CD4-positive, alpha-beta T cell treated with Interleukin-6 at 100 ng/mL for 8 hours (primary cell): ENCODE measurements around the gene ABR.
"Not testable (repeated sequence)": the region's sequence is repeated elsewhere in the genome, so short reads cannot be mapped to it uniquely, and the experiment has no call there.

ENCODE experiments used
- DNase-seq: peaks from one replicate; pipeline ENCODE4 v3.0.0-alpha.2; 2020; ENCODE audit warnings: mixed read lengths, low spot score

ABR gene

DNA sequence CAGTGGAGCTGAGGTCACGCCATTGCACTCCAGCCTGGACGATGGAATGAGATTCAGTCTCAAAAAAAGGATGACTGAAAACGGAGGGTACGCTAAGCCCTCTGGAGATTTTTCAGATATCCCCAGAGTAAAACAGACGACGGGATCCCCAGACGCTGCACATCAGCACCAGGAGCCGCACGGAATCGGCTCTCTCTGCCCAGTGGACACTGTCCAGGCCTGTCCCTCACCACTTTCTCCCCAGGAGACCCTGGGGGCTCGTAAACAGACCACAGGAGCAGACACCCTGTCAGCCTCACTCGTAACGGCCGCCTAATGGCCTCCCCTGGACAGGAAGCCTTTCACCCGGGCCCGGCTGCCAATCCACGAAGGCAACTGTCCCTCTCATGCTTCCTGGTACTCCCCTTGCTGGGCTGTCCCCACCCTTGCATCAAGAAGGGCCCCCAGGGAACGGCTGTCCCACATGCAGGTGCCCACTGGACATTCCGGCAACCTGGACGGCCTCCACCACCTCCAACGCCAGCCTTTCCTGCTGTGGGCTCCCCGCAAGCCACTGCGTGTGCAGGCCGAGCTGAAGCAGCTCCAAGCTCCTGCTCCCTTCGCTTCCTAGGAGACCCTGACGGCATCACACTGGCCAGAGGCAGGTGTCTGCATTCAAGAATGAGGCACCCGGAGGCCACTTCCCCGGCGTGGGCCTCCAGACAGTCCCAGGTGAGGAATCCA, 108.5 kb downstream of the ABR start:
- DNase-seq, result no peak

DNA sequence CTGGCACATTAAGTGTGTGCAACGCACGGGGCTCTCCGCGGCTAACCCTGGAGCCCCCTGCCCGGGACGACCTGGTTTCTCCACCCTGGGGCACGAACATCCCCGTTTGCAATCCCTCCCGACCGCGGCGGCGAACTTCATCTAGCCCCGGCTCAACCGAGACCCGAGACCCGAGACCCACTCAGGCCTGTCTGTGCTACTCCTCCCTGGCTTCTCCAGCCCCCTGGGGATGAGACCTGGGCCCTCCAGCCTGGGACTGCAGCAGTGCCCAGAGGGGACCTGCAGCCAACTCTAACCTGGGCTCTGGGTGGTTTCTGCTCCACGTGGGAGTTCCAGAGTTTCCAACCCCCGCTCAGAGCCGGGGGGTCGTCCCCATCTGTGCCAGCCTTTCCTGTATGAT, 109.4 kb downstream of the ABR start:
- no peak for DNase-seq

DNA sequence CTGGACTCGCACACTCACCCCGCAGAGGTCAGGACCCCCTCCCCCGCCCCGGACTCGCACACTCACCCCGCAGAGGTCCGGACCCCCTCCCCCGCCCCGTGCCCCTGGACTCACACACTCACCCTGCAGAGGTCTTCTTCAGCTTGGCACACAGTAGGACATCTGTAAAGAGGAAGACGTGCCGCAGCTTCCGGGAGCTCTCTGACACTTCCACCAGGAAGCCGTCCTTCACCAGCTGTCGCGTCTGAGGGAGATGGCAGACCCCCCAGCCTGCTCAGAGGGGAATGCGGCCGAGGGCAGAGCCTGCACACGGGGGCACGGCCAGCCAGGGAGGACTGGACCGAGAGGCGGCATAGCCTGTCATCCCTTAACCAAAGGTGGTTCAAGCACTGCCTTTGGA, 109.9 kb downstream of the ABR start:
- DNase-seq, result no peak

DNA sequence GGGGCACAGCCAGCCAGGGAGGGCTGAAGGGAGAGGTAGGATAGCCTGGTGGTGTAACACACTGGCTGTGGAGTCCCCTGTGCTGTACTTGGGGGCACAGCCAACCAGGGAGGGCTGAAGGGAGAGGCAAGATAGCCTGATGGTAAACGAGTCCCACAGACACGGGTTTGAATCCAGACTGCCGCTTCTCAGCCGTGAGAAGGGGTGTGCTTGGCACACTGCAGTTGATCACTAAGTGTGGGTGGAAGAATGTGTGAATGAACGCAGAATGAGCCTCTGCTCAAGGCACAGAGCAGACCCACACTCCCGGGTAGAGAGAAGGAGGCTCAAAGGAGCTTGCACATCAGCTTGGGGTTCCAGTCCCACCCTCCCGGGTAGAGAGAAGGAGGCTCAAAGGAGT, 111.4 kb downstream of the ABR start:
- DNase-seq, result no peak

DNA sequence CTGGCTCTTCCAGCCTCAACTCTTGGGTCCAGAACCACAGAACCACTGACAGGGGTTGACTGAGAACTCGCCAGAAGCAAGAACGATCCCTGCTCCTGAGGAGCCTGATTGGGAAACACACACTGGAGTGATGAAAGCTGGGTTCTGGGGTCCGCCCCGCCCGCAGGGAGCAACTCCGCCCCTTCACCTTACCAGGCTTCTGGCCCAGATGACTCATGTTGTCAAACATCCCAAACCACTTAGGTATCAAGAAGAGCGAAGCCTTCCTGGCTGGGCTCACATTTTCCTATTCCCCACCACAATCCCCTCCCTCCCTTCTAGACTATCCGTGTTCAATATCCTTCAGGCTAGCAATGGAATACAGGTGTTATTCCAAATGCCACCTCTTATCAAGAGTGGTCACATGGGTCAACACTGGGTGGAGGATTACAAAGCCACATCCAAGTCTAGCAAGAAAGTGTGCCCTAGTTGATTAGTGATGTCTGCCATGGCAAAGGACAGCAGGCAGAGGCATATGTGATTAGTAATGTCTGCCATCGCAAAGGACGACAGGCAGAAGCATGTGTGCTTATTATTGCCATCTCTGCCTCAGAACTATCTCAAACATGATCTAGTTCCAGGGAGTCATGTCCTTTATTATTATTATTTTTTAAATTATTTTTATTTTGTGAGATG, 112.4 kb downstream of the ABR start:
- DNase-seq, result no peak

DNA sequence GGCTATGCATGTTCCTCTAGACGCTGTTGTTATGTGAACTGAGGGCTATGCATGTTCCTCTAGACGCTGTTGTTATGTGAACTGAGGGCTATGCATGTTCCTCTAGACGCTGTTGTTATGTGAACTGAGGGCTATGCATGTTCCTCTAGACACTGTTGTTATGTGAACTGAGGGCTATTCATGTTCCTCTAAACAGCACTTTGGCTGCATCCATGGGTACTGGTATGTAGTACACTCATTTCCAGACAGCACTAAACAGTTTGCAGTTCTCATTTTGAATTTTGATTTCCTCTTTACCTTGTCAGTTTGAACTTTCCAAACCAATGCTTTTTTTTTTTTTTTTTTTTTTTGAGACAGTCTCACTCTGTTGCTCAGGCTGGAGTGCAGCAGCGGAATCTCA, 114.4 kb downstream of the ABR start:
- not testable (repeated sequence) for DNase-seq

DNA sequence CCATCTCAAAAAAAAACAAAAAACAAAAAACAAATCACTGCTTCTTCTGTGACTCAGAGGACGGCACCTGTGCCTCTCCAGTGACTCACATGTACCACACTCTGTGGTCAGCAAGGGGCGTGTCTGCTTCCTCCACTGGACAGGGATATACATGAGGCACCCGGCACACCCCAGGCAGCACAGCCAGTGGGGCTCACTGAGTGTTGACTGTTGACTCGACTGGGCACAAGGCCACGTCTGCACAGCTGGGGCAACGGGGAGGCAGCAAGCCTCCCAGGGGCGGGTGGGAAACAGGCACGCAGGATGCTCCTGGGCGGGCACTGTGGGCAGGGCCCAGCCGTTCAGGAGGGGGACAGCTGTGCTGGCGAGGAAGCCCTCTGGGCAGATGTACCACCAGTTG, 118.8 kb downstream of the ABR start:
- no peak for DNase-seq

DNA sequence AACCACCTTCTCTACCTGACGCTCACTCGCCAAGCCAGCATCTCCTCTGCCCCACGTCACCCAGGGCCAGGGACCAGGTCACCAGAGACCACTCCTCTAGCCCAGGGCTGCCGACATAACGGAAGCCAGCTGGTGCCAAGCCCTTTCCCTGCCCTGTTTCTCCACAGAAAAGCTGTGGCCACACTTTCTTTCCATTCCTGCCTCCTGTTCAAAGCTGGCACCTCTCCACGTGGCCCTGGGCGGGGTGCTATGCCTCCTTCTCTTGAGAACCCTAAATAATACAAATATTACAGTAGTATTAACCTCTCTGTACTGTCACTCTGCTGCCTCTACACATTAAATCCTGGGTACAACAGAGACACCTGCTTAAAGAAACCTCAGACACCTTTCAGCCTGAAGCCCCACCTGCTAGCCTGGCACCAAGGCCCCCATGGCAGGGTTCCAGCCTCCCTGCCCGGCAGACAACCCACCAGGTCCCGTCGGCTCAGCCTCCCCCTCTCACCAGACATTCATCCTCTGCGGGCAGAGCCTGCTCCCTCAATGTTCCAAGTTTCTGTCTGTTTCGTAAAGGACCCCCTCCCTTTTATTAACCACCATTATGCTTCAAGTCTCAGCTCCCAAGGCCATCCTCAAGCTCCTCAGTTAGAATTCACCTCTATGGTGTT, 120.5 kb downstream of the ABR start:
- DNase-seq, result no peak

DNA sequence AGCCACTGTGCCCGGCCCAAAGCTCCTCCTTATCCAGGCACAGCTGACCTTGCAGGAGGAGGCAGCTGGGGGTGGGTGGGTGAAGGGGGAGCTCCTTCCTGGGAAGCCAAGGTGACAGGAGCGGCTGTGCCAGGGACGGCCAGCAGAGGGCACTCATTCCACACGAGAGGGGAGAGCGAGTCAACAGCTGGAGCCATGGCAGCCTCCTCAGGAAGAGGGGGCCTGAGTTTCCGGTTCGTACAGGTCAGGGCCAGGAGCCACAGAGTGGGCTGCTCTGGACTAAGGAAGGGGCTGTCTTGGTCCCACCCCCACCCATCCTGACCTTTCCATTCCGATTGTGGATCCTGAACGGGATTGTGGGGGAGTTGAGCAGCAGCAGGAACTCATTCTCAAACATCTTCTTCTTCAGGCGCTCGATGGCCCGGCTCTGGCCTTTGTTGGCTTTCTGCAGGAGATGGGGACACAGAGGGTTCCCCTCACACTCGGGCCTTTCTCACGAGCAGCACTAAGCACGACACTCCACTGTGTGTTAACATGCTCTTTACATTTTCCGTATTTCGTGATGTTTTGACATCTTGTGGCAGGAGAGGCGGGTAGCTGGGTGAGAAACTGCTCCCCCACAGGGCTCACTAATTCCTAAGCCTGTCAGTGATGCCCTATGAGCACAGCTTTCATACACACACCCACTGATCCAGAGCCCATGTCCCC, 121.2 kb downstream of the ABR start:
- no peak for DNase-seq

DNA sequence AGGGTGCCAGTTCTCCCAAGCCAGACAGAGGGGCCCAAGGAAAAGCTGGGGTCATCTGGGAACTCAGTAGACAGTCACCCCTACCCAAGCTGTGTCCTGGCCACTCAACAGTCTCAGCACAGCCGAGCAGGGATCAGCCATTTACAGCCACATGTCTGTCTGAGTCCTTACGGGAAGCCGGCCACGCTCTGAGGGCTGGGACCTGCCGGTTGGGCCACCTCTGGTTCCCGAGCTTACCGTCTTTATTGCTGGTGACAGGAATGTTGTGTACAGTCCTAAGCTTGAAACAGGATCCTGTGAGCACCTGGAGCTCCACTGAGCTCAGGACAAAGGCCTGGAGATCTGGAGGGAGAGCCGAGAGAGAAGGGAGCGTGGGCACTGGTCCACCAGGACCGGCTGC, 123.0 kb downstream of the ABR start:
- no peak for DNase-seq

DNA sequence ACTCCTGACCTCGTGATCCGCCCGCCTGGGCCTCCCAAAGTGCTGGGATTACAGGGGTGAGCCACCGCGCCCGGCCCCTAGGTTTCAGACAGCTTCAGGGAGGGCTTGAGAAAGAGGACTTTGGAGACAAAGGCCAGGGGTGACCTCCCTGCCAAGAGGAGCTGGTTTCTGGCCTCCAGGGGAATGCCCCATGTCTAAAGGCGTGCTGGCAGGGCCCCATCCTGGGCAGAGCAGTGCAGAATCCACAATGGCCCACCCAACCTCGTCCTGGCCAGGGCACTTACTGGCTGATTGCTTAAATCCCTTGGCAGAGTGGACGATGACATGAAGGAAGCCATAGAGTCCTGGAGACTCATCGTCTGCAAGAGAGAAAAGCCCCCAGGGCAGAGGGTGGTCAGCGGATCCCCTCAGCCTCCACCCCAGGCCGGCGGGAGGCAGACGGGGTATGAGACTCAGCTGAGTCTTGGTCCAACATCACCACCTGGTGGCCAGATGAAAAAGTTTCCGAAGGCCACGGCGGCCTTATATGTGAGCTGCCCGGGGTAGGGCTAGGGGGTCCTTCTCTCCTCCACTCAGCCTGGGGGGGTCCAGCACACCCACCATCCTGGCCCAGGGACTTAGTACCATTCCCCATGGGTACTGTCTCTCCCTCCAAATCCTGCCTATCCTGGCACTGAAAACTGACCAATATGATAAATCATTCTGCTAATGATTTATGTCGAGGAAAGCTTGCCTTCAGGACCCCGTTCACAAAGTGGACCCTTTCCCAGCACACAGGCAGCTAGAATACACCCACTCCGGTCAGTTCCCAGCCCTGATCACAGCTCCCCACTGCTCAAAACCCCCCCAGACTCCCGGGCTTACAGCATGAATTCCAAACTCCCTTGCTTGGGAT, 123.8 kb downstream of the ABR start:
- DNase-seq, result no peak

DNA sequence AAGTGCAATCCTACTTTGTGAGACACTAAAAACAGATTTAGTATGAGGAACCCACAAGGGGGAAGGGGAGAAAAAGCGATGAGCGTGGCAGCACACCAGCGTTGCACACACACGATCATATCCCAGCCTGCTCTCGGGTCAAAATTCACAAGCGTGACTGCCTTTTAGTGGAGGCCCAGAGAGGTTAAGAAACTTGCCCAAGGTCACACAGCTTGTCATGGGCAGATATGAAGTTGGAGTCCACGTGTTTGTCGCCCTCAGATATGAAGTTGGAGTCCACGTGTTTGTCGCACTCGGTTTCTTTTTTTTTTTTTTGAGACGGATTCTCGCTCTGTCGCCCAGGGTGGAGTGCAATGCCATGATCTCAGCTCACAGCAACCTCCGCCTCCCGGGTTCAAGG, 124.5 kb downstream of the ABR start:
- DNase-seq, result no peak

DNA sequence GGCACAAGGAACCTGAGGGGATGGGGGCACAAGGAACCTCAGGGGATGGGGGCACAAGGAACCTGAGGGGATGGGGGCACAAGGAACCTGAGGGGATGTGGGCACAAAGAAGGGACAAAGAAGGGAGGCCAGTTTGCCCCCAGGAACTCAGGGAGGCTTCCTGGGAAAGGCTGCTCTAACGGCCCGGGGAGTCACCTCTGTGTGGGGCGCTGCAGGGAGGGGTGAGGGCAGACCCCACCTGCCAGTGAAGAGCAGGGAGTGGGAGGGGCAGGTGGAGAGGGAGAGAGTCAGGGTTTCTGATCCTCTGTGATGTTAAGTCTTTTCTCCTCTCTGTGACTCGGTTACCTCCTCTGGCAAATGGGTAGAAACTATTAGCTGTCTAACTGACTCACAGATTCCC, 125.1 kb downstream of the ABR start:
- no peak for DNase-seq

DNA sequence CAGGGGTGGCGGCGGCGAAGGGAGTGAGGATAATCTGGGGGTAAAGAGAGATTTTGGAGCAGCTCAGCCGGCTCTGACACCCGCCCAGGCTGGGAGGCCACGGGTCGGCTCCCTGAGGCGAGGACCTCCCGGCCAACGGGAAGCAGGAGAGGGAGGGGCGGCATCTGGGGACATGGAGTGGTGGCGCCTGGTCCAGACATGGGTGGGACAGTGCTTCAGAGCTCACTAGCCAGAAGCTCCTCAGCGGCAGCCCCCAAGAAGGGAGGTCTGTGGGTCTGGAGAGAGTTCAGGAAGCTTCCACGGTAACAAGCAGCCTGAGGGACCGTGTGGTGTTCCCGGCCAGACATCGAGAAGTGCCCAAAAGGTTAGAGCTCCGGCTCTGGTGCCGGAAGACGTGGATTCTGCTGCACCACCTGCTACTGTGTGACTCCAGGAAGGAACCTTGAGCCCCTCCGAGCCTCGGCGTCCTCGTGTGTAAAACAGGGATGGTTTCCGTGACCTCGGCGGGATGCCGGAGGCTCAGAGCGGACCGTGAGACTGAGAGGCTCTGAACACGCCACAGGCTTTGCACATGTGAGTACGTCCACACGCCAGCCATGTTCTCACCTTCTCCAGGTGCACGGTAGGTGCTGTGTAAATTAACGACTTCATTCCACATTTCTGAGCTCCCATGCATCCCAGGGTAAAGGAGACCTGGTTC, 126.0 kb downstream of the ABR start:
- no peak for DNase-seq

DNA sequence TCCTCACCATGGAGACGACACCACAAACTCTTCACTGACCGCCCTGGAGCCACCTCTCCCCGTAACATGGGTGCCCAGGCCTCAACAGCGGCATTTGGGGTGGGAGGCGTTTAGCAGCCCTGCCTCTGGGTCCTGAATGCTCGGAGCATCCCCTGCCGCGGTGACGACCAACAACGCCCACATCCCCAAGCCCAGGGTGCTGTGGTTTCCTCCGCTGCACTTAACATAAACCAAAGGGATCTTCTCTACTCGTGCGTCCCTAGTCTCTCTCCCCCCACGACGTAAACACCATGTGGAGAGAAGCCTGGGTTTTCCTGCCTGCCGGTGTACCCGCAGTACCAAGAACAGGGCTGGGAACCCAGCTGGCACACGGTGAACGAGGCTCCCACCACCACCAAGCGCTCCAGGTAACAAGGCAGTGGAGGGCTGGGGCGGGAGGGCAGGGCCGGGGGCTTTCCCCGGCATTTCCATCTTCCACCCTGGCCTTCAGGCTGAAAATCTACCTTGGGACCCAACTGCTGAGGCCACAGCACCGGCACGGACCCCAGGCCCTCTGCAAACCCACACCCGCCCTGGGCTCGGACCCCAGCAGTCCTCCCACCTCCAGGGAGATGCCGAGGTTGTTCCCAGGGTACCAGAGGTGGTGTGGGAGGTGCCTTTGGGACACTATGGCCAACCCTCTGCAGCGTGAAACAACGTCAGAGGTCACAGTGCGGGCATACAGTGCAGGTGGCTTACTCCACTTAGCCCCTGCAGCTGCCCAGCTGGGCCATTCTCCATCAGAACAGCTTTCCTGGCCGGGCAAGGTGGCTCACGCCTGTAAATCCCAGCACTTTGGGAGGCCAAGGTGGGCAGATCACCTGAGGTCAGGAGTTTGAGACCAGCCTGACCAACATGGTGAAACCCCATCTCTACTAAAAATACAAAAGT, 128.5 kb downstream of the ABR start:
- DNase-seq, result no peak

DNA sequence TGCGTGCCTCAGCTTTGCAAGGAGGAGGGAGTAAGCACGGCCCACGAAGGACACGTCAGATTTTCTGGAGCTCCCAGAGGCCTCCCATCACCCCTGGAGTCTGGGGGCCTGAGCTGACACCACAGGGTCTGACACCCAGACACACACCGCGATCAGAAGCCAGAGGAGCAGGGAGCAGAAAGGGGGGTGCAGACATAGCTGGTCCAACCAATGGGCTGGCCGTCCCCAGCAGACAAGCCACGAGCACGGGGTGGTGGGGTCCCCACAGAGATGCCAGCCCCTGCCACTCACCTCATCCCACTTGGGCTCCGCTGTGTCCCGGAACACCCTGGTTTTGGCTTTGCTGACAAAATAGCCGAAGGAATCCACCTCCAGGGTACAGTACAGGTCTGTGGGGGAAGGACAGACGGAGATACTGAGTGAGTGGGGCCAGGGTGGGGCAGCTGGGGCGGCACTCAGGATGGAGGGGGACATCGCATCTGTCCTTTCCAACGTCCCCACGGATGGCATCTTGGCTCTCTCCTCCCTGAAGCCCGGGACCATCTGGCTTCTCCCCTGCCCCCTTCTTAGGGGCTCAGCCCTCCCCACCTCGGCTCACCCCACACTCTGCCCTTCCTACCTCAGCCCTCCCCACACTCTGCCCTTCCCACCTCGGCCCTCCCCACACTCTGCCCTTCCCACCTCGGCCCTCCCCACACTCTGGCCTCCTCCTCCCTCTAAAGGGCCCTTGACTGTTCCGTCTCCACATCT, 129.4 kb downstream of the ABR start:
- DNase-seq, result no peak

DNA sequence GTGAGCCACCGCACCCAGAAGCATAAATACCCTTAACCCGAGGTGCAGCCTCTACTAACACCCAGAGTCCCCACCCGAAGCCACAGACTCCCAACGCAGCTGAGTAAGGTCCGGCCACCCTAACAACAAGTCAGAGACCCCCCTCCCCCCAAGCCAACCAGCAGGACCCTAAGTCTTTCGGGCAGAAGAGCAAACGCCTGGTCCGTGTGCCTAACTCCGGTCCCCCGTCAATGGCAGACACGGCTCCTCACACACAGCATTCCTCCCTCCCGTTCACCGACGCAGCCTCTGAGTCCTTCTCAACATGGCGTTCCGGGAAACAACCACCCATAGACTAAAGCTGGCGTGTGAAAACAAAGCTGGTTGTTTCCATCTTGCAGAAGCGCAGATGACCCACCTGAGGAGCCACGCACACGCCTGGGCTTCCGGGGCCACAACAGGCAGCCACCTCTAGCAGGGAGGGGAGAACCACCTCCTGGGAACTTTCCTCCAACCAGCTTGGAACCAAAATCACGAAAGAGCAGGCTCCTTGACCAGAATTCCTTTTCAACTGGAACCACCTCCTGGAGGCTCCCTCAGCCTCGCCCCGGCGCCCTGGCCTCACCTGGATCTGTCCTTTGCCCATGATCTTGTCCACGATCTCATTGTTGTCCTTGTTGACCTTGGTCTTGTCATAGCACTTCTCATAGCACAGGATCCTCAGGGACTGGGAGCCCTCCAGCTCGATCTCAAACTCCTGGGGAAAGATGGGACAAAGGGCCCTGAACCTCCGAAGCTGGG, 130.1 kb downstream of the ABR start:
- DNase-seq, result no peak

DNA sequence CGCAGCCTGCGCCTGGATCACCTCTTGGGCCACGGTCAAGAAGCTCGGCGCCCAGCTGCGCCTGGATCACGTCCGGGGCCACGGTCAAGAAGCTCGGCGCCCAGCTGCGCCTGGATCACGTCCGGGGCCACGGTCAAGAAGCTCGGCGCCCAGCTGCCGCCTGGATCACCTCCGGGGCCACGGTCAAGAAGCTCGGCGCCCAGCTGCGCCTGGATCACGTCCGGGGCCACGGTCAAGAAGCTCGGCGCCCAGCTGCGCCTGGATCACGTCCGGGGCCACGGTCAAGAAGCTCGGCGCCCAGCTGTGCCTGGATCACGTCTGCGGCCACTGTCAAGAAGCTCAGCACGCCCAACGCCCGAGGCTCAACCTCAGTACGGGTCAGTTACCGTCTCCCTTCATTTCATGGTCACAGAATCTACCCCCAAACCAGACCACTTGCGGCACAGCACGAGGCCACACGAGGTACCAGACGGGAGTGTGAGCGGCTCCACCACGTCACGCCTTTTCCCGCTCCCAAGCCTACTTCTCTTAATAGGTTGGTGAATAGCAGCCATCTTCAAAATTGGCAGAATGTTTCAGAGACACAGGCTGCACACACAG, 131.2 kb downstream of the ABR start:
- not testable (repeated sequence) for DNase-seq
